Measurements from ENCODE around the gene ACD.

DNA sequence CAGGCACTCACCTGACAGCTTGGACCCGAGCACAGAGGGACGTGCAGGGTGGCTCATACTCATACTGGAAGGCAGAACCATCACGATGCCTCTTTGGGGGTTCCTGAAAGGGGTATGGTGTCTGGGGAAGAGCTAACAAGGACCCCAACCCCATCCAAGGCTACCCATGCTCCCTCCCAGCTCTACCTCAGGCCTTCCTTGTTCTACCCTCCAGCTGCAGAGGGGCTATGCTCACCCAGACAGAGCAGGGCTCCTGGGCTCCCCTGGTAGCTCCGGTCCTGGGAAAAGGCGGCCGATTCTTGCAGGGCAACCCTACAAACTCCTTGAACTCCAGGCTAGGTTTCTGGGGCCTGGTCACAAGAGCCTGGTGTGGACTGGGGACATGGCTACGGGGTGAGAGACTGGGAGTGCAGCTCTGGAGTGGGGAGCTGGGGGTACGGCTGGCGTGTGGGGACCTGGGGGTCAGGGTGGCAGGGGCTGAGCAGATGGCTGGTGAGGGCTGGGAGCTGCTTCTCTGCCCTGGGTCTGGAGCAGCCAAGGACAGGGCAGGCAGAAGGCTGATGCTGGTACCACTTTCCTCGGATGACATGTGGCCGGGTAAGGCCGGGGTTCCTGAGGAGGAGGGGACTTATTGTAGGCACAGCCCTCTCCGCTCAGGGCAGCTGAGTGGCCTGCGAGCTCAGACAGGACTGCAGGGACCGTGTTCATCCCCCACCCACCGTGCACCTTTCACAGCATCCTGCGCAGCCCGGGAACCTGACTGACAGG lies 2.1 kb downstream of the ACD start:
- TF ChIP-seq, protein P1, sequence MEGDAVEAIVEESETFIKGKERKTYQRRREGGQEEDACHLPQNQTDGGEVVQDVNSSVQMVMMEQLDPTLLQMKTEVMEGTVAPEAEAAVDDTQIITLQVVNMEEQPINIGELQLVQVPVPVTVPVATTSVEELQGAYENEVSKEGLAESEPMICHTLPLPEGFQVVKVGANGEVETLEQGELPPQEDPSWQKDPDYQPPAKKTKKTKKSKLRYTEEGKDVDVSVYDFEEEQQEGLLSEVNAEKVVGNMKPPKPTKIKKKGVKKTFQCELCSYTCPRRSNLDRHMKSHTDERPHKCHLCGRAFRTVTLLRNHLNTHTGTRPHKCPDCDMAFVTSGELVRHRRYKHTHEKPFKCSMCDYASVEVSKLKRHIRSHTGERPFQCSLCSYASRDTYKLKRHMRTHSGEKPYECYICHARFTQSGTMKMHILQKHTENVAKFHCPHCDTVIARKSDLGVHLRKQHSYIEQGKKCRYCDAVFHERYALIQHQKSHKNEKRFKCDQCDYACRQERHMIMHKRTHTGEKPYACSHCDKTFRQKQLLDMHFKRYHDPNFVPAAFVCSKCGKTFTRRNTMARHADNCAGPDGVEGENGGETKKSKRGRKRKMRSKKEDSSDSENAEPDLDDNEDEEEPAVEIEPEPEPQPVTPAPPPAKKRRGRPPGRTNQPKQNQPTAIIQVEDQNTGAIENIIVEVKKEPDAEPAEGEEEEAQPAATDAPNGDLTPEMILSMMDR (IDR thresholded peaks at IDR 0.05): no peak
- no peak for TF ChIP-seq POLR2A (IDR thresholded peaks at IDR 0.05)
- TF ChIP-seq POLR2AphosphoS5 (IDR thresholded peaks at IDR 0.05; ENCODE audit: insufficient read depth in 1 of 2, low read depth in 1 of 2): no peak
